DMS79 (cell line): ENCODE results near the gene EP400.
"Not testable (repeated sequence)": the region's sequence is repeated elsewhere in the genome, so short reads cannot be mapped to it uniquely, and the experiment has no call there.

Source experiments
- DNase-seq: peaks from one replicate; lab custom pipeline; 2025; lab: John Stamatoyannopoulos, UW

The EP400 gene

GRCh38 chr12:131928080-131928710 is 21.5 kb upstream of the EP400 start:
- no peak for DNase-seq

GRCh38 chr12:131928711-131929580 is 20.8 kb upstream of the EP400 start, which contains the start of gene PUS1:
TSS of gene PUS1 (plus strand) at chr12:131929276. CDS start at chr12:131929723, 447 bp downstream.
- DNase-seq: peak; percentile 87

- no peak for DNase-seq
Observed at GRCh38 chr12:131929581-131930456, 19.9 kb upstream of the EP400 start.

GRCh38 chr12:131930510-131930909 is 19.2 kb upstream of the EP400 start:
- DNase-seq: no peak

- no peak for DNase-seq
Observed at GRCh38 chr12:131933387-131933786, 16.4 kb upstream of the EP400 start.

- DNase-seq: no peak
Observed at GRCh38 chr12:131934535-131934934, 15.2 kb upstream of the EP400 start.

GRCh38 chr12:131938082-131938481 is 11.7 kb upstream of the EP400 start:
- no peak for DNase-seq

GRCh38 chr12:131939007-131939406 is 10.7 kb upstream of the EP400 start:
- no peak for DNase-seq

- DNase-seq: no peak
Observed at GRCh38 chr12:131940141-131940547, 9.6 kb upstream of the EP400 start.

- no peak for DNase-seq
Observed at GRCh38 chr12:131941116-131941986, 8.4 kb upstream of the EP400 start.

GRCh38 chr12:131941987-131942341 is 7.8 kb upstream of the EP400 start:
- DNase-seq: no peak

GRCh38 chr12:131942671-131943070 is 7.1 kb upstream of the EP400 start:
- DNase-seq: no peak

GRCh38 chr12:131943389-131943788 is 6.4 kb upstream of the EP400 start:
- DNase-seq: no peak

GRCh38 chr12:131943876-131944275 is 5.9 kb upstream of the EP400 start:
- DNase-seq: no peak

- DNase-seq: no peak
Observed at GRCh38 chr12:131944601-131945251, 5.0 kb upstream of the EP400 start.

- DNase-seq: no peak
Observed at GRCh38 chr12:131946757-131947156, 3.0 kb upstream of the EP400 start.

GRCh38 chr12:131947482-131948027 is 2.2 kb upstream of the EP400 start:
- DNase-seq: no peak

GRCh38 chr12:131948166-131948712 is 1.5 kb upstream of the EP400 start:
- no peak for DNase-seq

- not testable (repeated sequence) for DNase-seq
Observed at GRCh38 chr12:131948713-131949430, 870 bp upstream of the EP400 start.
